Activated T-helper 17 cell treated with anti-CD3 and anti-CD28 coated beads, Interleukin-2, amount 50 U/mL, for 72 hours (primary cell): ENCODE measurements around the gene MLLT10. TPM values are rescaled to one million over a fixed set of nuclear protein-coding genes. Genes with fewer than 3 reads are reported as not detected.

Experiments used
- ATAC-seq: fragments of 150-1000 bp; cut with Tn5 transposase; replicated peaks from 2 replicates; pipeline ENCODE4 v1.10.0; 2021; ENCODE audit warnings: mild to moderate bottlenecking, moderate library complexity
- H3K27ac Mint-ChIP-seq: one replicate; pipeline ENCODE4 v1.8.0; 2022; ENCODE audit warnings: mixed read lengths
- H3K27me3 Mint-ChIP-seq: one replicate; pipeline ENCODE4 v1.8.0; 2022; ENCODE audit warnings: mixed read lengths
- H3K36me3 Mint-ChIP-seq: one replicate; pipeline ENCODE4 v1.8.0; 2022; ENCODE audit warnings: low read depth, mild to moderate bottlenecking, mixed read lengths
- H3K4me1 Mint-ChIP-seq: one replicate; pipeline ENCODE4 v1.8.0; 2022; ENCODE audit warnings: mixed read lengths
- H3K4me3 Mint-ChIP-seq: one replicate; pipeline ENCODE4 v1.8.0; 2022; ENCODE audit warnings: mild to moderate bottlenecking, mixed read lengths
- H3K9me3 Mint-ChIP-seq: one replicate; pipeline ENCODE4 v1.8.0; 2022; ENCODE audit warnings: mixed read lengths
- total RNA-seq, 2 donors: library from RNA; stranded (reverse); gene quantifications; one replicate each; pipeline ENCODE4 v1.2.3, GENCODE V29; 2022

Gene MLLT10
- total RNA-seq, 2 donors from 2014 or later: 45.2 to 50.1 TPM

DNA sequence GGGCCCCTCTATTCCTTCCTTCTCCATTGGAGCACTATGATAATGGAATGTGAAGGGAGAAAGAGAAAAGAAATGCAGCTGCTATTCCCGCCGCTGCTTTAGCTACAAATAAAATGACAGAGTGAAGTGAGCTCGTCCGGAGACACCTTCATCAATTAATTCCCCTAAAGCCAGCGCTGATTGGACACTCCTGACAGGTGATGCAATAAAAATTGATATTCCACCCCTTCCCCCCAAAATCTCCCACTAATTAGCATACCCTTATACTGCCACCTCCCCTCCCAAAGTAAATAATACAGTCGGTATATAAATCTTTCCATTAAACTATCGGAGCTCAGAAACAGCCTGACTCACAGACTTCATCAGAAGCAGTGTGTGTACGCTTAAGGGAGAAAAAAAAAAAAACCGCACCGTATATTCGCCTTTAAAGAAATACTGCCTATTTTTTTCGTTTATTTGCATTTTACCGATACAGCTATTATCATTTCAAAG lies 15.8 kb upstream of the MLLT10 start:
- Mint-ChIP-seq H3K4me1 (peaks cover 32% of the 10 kb centered on the region), H3K27me3 (peaks cover 58% of the 10 kb centered on the region), H3K27ac (peak overlapping the region; percentile 28), H3K9me3 (no peaks in the 10 kb centered on the region), H3K4me3 (peak overlapping the region; percentile 87), H3K36me3 (peaks cover 9% of the 10 kb centered on the region)
- peak; percentile 50 for ATAC-seq

DNA sequence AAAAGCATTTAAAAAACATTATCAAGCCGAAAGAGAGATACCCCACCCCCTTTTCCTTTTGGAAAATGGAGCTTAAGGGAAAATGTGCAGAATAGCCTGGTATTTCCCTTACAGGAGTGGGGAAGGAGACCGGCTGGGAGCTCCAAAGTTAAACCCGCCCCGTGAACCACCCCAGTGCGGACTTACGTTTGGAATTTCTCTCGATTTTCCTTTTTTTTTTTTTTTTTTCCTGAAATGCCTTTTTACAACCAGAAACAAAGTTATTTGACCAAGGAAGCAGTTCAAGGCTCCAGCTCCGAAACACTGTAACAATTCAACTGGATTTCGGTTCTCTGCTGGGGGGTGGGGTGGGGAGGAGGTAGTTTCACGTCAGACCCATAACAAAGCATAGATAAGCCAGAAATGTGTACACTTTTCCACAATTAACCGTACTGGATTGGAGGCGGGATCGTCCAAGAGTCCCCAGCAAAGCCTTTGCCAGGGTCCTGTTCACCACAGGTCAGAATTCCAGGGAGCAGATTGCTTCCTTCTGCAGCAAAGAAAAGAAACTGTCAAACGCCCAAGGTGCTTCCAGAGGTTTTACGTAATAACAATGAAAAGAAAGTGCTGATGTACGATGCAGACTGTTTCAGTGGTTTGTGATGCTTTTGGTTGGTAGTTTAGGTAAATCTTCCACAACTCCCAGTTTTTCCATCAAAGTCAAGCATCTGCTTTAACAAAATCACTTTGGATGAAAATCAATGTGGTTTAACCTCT lies 15.2 kb upstream of the MLLT10 start:
- no peaks in the 10 kb centered on the region for H3K9me3 Mint-ChIP-seq
- H3K27ac Mint-ChIP-seq: peak overlapping the region; percentile 28
- peaks cover 9% of the 10 kb centered on the region for H3K36me3 Mint-ChIP-seq
- peaks cover 58% of the 10 kb centered on the region for H3K27me3 Mint-ChIP-seq
- peaks cover 32% of the 10 kb centered on the region for H3K4me1 Mint-ChIP-seq
- H3K4me3 Mint-ChIP-seq: peak overlapping the region; percentile 87
- no peak for ATAC-seq

DNA sequence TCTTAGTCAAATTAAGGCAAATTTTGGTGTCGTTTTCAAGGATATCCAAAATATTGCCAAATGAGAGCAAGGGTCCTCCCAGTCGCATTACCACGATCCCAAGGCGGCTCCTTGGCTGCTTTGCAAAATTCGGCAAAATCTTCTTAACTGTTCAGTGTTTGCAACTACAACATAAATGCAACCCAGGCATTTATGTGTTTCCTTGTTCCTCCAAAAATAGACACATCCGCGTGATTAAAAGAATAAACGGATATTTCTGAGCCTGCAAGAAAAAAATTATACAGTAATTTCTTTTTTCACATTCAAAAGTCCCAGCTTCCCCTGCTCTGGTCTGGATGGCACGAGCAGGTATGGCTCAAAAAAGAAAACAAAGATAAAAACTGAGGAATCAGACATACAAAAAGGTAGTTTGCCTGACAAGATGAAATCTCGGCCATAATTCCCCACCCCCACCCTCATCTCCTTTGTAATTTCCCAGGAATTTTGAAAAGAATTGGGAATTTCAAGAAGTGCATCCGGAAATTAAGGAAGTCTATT lies 14.6 kb upstream of the MLLT10 start:
- no peak overlapping the region for H3K27ac Mint-ChIP-seq
- H3K27me3 Mint-ChIP-seq: peaks cover 56% of the 10 kb centered on the region
- H3K4me3 Mint-ChIP-seq: peak overlapping the region; percentile 87
- no peak for ATAC-seq
- no peaks in the 10 kb centered on the region for H3K9me3 Mint-ChIP-seq
- H3K36me3 Mint-ChIP-seq: peaks cover 9% of the 10 kb centered on the region
- H3K4me1 Mint-ChIP-seq: peaks cover 32% of the 10 kb centered on the region

DNA sequence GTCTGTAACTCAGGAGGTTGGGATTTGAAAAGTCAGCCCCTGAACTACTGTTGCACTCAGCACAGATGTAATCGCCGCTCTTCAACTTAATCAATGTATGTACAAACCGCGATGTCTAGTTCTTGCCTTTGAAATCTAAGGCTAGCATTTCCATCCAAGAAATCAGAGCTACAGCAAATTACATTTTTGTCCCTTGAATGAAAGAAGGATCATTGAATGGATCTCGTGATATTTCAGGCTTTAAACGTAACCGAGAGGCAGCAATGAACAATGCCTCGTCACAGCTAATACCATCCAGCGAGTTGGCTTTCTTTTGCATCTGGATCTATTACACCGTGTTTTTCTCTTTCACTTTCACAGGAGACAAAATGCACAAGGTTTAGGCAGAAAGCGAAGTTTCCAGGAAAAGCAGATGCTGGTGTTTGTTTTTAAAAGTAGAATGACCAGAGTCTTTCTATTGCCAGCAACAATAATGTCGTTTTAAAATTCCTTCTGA lies 14.0 kb upstream of the MLLT10 start:
- peak overlapping the region; percentile 87 for H3K4me3 Mint-ChIP-seq
- peak; percentile 63 for ATAC-seq
- H3K4me1 Mint-ChIP-seq: peaks cover 35% of the 10 kb centered on the region
- H3K27ac Mint-ChIP-seq: no peak overlapping the region
- no peaks in the 10 kb centered on the region for H3K9me3 Mint-ChIP-seq
- H3K27me3 Mint-ChIP-seq: peaks cover 51% of the 10 kb centered on the region
- H3K36me3 Mint-ChIP-seq: peaks cover 9% of the 10 kb centered on the region

DNA sequence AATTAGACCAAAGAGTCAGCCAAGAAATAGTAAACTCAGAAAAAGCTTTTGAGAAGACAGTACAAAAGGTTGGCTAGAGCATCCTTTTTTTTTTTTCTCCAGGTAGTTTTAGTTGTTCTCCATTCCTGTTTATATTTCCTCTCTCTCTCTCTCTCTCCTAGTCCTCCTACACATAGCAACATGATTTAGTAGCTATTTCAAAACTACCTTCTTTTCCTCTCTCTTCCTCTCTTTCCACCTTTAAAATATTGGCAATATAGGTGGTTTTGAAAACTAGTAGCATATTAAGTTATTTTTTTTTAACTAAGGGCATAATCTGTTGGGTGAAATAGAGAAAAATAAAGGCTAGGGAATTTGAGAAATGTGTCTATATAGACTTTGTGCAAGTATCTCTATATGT lies 13.5 kb upstream of the MLLT10 start:
- peak overlapping the region; percentile 20 for H3K27ac Mint-ChIP-seq
- no peaks in the 10 kb centered on the region for H3K9me3 Mint-ChIP-seq
- H3K36me3 Mint-ChIP-seq: peaks cover 9% of the 10 kb centered on the region
- ATAC-seq: no peak
- peak overlapping the region; percentile 87 for H3K4me3 Mint-ChIP-seq
- peaks cover 46% of the 10 kb centered on the region for H3K27me3 Mint-ChIP-seq
- peaks cover 40% of the 10 kb centered on the region for H3K4me1 Mint-ChIP-seq

DNA sequence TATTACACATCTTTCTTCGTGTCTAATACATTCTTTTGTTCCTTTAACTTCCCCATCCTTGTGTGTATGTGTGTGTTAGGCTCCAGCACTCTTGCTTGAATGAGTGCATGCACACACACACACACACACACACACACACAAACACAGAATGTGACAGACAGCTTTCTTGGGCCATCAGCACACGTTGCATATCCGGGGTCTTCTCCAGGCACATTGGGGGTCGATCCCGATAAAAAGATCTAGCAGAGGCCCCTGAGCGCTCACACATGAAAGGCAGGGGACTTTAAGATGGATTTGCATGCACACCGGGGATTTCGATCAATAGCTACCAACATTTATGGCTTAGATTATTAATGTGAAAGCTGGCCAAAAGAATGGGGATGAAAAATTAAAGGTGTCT lies 13.1 kb upstream of the MLLT10 start:
- peaks cover 41% of the 10 kb centered on the region for H3K27me3 Mint-ChIP-seq
- H3K4me3 Mint-ChIP-seq: peak overlapping the region; percentile 87
- peak overlapping the region; percentile 20 for H3K27ac Mint-ChIP-seq
- H3K9me3 Mint-ChIP-seq: no peaks in the 10 kb centered on the region
- ATAC-seq: no peak
- H3K36me3 Mint-ChIP-seq: peaks cover 9% of the 10 kb centered on the region
- peaks cover 37% of the 10 kb centered on the region for H3K4me1 Mint-ChIP-seq

DNA sequence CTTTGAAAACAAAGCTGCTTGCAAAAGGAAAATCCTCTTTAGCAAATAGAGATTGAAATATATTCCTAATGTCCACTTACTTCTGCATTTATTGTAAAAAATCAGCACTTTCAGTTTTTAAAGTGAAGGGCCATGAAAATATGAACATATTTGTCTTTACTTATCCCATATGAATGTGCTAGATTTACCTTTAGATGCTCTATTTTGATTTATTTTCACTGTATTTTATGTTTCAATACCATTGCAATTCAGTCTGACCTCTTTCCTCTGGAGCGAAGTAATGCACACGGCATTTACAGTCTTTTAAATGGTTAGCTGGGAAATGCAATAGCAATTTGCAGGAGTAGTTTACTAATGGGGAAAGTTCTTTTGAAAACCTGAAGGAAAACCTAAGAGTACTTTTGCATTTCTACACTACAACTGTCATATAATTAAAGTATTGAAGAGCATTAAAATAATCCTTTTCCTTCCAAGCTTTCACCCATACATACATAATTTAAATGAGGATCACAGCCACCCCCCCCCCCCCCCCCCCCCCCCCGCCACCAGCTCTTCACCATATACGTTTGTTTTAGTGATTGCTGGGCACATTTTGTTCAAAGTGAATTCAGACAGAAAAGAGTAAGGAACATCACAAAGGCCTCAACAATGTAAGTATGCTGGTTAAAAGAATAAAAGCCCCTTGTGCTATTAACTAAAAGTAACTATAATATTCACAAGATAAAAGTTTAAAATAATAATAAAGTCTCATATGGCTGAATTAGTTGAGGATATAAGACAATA lies 12.1 kb upstream of the MLLT10 start:
- Mint-ChIP-seq H3K27ac (no peak overlapping the region), H3K4me3 (no peak overlapping the region), H3K4me1 (peaks cover 41% of the 10 kb centered on the region), H3K9me3 (no peaks in the 10 kb centered on the region), H3K36me3 (peaks cover 16% of the 10 kb centered on the region), H3K27me3 (peaks cover 39% of the 10 kb centered on the region)
- ATAC-seq: no peak

DNA sequence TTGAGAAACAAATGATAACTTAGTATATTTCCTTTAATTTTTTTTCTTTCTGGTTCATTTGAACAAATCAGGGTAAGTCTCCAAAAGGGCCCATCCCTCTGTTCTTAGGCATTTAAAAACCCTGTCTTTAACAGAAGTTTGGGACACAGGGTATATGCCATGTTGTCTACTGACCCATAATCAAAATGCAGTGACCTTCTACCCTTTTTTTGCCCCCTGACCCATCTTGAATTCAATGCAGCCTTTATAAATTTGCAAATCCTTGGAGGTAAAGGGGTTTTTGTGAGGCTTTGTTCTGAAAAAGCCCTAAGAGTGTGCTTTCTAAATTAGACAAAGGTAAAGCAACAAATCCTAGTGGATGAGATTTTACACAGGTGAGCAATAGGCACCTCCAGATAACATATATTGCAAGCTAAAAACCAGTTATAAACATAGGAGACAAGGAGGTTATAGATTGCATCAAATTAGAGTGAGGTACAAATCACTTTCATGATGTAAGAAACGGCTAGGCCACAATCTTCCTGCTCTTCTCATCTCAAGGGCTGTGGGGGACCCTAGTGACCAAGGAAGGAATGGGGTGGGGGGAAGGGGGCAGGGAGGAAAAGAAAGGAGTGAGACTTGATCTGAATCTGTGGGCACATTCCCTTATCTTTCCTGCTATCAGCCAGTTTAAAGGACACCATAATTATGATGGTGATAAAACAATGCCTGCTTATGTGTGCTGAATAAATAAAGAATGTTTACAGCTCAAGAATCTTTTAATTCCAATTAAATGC lies 11.2 kb upstream of the MLLT10 start:
- no peak for ATAC-seq
- H3K36me3 Mint-ChIP-seq: peaks cover 13% of the 10 kb centered on the region
- H3K27ac Mint-ChIP-seq: no peak overlapping the region
- peaks cover 37% of the 10 kb centered on the region for H3K4me1 Mint-ChIP-seq
- peaks cover 35% of the 10 kb centered on the region for H3K27me3 Mint-ChIP-seq
- H3K9me3 Mint-ChIP-seq: no peaks in the 10 kb centered on the region
- H3K4me3 Mint-ChIP-seq: no peak overlapping the region

DNA sequence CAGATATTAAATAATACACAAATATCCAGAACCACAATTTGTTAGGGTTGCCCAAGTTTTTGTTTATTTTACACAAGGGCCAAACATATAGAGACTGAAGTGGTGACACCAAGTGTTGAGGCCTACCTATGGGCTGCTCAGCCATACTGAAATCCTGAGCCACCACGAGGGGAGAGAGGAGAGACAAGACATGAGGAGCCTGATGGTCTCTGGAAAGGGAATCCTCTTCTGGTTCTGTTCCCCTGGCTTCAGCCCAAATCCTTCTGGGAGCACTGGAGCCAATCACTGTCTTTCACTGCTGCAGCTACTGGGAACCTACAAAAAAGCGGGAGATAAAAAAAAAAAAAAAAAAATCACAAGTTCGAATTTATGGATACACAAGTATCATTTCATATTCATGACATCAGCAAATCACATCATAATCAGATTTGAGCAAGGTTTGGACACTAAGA lies 10.4 kb upstream of the MLLT10 start:
- Mint-ChIP-seq H3K36me3 (peaks cover 7% of the 10 kb centered on the region), H3K4me3 (no peak overlapping the region), H3K9me3 (no peaks in the 10 kb centered on the region), H3K27ac (no peak overlapping the region), H3K4me1 (peaks cover 30% of the 10 kb centered on the region), H3K27me3 (peaks cover 28% of the 10 kb centered on the region)
- no peak for ATAC-seq

DNA sequence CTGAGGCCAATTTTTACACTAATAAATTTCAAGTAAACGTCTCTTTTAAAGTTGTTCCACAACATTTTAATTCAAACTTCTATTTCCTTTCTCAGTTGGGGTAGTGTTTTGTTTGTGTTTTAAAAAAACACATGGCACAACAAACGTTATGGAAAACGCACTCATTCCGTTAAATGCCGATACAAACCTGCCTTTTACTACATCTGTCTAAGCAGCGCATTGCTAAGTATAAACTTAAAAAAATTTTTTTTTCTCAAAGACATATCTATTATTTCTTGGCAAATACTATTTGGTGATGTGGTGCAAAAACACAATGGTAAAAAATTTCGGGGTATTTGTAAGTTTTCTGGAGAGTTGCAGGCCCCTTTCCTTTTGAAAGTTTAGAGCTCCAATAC lies 9.9 kb upstream of the MLLT10 start:
- Mint-ChIP-seq H3K27ac (no peak overlapping the region), H3K4me3 (no peak overlapping the region), H3K4me1 (peaks cover 30% of the 10 kb centered on the region), H3K36me3 (peaks cover 7% of the 10 kb centered on the region), H3K27me3 (peaks cover 24% of the 10 kb centered on the region), H3K9me3 (no peaks in the 10 kb centered on the region)
- ATAC-seq: no peak

DNA sequence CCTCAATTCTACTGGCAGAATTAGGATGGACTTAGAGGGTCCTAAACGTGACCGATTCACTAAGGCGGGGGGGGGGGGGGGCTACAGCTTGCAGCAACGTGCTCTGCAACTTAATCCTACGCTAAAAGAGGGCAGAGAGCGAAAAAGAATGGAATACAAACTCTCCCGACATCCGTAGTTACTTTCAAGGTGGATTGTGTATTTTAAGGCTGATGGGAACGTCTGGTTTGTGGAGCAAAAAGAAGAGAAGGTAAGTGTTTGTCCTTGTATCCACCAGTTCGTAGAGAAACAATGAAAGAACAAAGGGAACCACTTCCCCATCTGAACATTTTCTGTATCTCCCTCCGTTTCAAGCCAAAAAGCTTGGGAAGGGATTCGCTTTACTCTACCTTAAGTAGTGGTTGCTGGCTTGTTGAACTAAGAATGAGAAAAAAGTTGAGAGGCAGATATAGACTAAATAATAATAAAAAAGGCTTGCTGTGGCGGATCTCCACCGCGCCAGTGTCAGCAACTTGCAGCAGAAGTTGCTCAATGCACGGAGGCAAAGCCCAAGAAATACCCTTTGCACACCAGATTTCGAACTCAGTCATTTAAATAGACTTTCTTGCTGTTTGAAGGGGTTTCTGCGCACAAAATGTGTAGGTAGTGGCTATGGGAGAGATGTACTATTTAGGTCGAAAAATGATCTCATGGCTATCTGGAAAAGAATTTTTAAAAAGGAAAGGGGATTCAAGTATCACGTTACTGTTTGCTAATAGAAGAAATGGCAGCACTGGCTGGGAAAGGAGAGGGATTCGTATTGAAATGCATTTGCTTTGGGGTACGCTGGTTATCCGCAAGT lies 9.3 kb upstream of the MLLT10 start:
- Mint-ChIP-seq H3K4me1 (peaks cover 29% of the 10 kb centered on the region), H3K27me3 (peaks cover 18% of the 10 kb centered on the region), H3K9me3 (no peaks in the 10 kb centered on the region), H3K27ac (peak overlapping the region; percentile 96), H3K4me3 (peak overlapping the region; percentile 96), H3K36me3 (peaks cover 7% of the 10 kb centered on the region)
- no peak for ATAC-seq

DNA sequence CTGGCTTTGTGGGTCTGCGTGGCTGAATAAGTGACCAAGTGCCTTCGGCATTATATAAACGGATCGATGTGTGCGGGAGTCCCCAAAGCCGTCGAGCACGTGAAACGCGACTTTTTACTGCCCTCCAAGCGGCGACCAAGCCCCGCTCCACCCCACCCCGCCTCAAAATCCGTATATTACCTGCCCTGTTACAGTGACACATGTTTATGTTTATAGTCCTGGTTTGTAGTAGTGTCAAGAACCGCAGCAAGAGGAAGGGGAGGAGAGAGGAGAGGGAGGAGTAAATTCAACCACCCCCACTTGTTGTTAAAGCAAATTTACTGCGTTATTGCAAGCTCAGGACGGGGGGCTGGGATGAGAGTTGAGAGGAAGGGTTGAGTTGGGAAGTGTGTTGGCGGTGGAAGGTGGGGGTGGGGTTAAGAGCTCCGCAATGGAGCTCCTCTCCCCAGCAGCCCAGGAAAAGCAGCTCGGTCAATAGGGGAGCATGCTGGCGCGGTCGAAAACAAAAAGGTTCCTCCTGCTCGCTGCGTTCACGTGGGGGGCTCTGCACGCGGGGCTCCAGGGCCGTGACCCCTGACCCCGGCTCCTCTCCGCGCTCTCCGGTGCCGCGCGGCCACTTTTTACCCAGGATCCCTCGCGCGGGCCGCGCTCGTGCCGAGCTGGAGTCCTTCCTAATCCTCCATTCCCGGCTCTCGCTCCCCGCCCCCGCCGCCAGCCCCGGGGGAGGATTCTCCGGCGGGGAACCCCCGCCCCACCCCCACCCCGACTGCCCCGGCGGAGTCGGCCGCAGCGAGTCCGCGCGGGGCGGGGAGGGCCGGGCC lies 8.5 kb upstream of the MLLT10 start, which contains the start of gene SKIDA1:
TSS of gene SKIDA1 (minus strand) at position 316 of the 821 bp plus-strand sequence. CDS start 7,860 bp downstream, outside the sequence.
- ATAC-seq: peak; percentile 69
- no peaks in the 10 kb centered on the region for H3K9me3 Mint-ChIP-seq
- H3K27ac Mint-ChIP-seq: peak within 1 kb of the TSS; percentile 96
- peaks cover 10% of the 10 kb centered on the region for H3K27me3 Mint-ChIP-seq
- H3K36me3 Mint-ChIP-seq: peaks cover 7% of the 10 kb centered on the region
- H3K4me1 Mint-ChIP-seq: peaks cover 21% of the 10 kb centered on the region
- peak within 1 kb of the TSS; percentile 96 for H3K4me3 Mint-ChIP-seq
